Fibroblast of lung (primary cell): ENCODE data around the gene DNHD1. TPM values are rescaled to one million over a fixed set of nuclear protein-coding genes. Genes with fewer than 3 reads are reported as not detected.

Experiments
- DNase-seq, 2 donors: peaks; one replicate each; pipeline versions ENCODE4 v3.0.0 to v3.0.0-alpha.2; 2010; ENCODE audit warnings: low read depth in 2 of 2
- H2AFZ ChIP-seq: 2 replicates; pipeline ENCODE4 v1.5.1; 2012; ENCODE audit warnings: low read length, control low read depth, inconsistent platforms
- H3K27ac ChIP-seq: 2 replicates; pipeline ENCODE4 v1.5.1; 2011; ENCODE audit warnings: low read length, control low read depth; ENCODE audit not compliant: insufficient read depth
- H3K27me3 ChIP-seq: 2 replicates; pipeline ENCODE4 v1.5.1; 2011; ENCODE audit warnings: mild to moderate bottlenecking, low read length; ENCODE audit not compliant: control insufficient read depth, insufficient read depth
- H3K36me3 ChIP-seq: 2 replicates; pipeline ENCODE4 v1.5.1; 2011; ENCODE audit warnings: low read length; ENCODE audit not compliant: control insufficient read depth, insufficient read depth
- H3K4me1 ChIP-seq: 2 replicates; pipeline ENCODE4 v1.5.1; 2011; ENCODE audit warnings: low read length; ENCODE audit not compliant: control insufficient read depth, insufficient read depth; ENCODE audit errors: extremely low read depth
- H3K4me2 ChIP-seq: 2 replicates; pipeline ENCODE4 v1.5.1; 2011; ENCODE audit warnings: low read length, control low read depth; ENCODE audit not compliant: insufficient read depth; ENCODE audit errors: extremely low read depth
- H3K4me3 ChIP-seq, 4 experiments: fragments of 200-600 bp in 1 of 4; sonication (generic) in 1 of 4; replicated peaks in 1 of 4; 2 replicates each; pipeline ENCODE4 v1.5.1; 2011 to 2016; ENCODE audit warnings: low read length in 4 of 4, low read depth in 3 of 4, mild to moderate bottlenecking in 3 of 4, control low read depth in 2 of 4, inconsistent platforms in 1 of 4, mixed read lengths in 1 of 4; ENCODE audit not compliant: insufficient read depth in 1 of 4; ENCODE audit errors: control extremely low read depth in 1 of 4
- H3K79me2 ChIP-seq: 2 replicates; pipeline ENCODE4 v1.5.1; 2012; ENCODE audit warnings: mild to moderate bottlenecking, low read length, inconsistent platforms; ENCODE audit not compliant: control insufficient read depth, insufficient read depth
- H3K9ac ChIP-seq: 2 replicates; pipeline ENCODE4 v1.5.1; 2011; ENCODE audit warnings: mild to moderate bottlenecking, low read length, control low read depth; ENCODE audit not compliant: insufficient read depth
- H3K9me3 ChIP-seq: 2 replicates; pipeline ENCODE4 v1.5.1; 2012; ENCODE audit warnings: low read depth, low read length; ENCODE audit not compliant: control insufficient read depth, insufficient read depth
- H4K20me1 ChIP-seq: 2 replicates; pipeline ENCODE4 v1.5.1; 2011; ENCODE audit warnings: low read length; ENCODE audit not compliant: control insufficient read depth, insufficient read depth; ENCODE audit errors: extremely low read depth
- CTCF ChIP-seq, 2 donors: IDR thresholded peaks in 1 of 2; conservative IDR thresholded peaks in 1 of 2; 1 replicate in 1 of 2; 2 replicates in 1 of 2; pipeline ENCODE4 v1.5.1; 2011 to 2012; ENCODE audit warnings: low read length in 2 of 2, control low read depth in 1 of 2, inconsistent platforms in 1 of 2, low read depth in 1 of 2, mild to moderate bottlenecking in 1 of 2
- EZH2 ChIP-seq: IDR thresholded peaks from 2 replicates; pipeline ENCODE4 v1.5.1; 2012; ENCODE audit warnings: low read length, control low read depth, mild to moderate bottlenecking; ENCODE audit errors: missing control alignments
- polyA plus RNA-seq, 2 donors: library from polyadenylated mRNA; depleted of rRNA in 1 of 2; stranded (reverse) in 1 of 2; unstranded in 1 of 2; fragments of >200 nt; gene quantifications; 2 replicates each; pipeline ENCODE4 v1.2.1, GENCODE V29; 2011 to 2012; ENCODE audit warnings: missing spikeins in 1 of 2
- total RNA-seq: library from RNA; depleted of rRNA; stranded (reverse); fragments of >200 nt; gene quantifications from 2 replicates; pipeline ENCODE4 v1.2.1, GENCODE V29; 2014

Gene DNHD1
- total and polyA plus RNA-seq, 2 donors (not counting 1 experiment from before 2014, with no cell fraction given): 2.2 to 14.7 TPM

DNA sequence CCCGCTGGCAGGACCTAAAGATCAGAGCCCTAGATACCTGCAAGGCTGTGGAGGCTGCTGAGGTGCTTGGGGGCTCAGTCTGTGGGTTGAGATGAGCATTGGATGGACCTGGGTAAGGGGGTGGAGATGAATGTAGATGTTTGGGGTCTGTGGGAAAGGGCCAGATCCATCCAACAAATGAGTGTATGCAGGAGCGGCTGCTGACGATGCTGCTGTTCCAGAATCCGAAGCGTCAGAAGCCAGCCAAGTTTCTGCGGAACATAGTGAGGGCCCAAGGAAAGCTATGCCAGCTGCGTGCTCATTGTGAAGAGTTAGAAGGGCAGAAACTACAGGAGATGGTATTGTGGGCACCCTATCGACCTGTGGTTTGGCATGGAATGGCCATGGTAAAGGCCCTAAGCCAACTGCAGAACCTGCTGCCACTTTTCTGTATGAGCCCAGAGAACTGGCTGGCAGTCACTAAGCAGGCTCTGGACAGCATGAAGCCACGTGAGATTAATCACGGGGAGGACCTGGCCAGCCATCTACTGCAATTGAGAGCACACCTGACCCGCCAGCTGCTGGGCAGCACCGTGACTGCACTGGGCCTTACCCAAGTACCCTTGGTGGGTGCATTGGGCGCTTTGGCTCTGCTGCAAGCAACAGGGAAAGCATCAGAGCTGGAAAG, 69.8 kb downstream of the DNHD1 start:
- no peaks in the 10 kb centered on the region for H3K36me3 ChIP-seq
- H3K79me2 ChIP-seq: no peaks in the 10 kb centered on the region
- H4K20me1 ChIP-seq: no peaks in the 10 kb centered on the region
- H3K27me3 ChIP-seq: no peaks in the 10 kb centered on the region
- no peak for DNase-seq
- H3K9me3 ChIP-seq: no peaks in the 10 kb centered on the region
- no peak overlapping the region for H3K4me3 ChIP-seq
- no peak overlapping the region for H3K27ac ChIP-seq
- no peak overlapping the region for H2AFZ ChIP-seq
- TF ChIP-seq EZH2: no peak
- no peak for TF ChIP-seq CTCF (conservative IDR thresholded peaks at IDR 0.05 in 1 of 2, IDR thresholded peaks at IDR 0.05 in 1 of 2; ENCODE audit: low read depth in 1 of 2, low read length in 2 of 2)
- H3K4me1 ChIP-seq: peaks cover 4% of the 10 kb centered on the region
- no peak overlapping the region for H3K4me2 ChIP-seq
- H3K9ac ChIP-seq: no peak overlapping the region

DNA sequence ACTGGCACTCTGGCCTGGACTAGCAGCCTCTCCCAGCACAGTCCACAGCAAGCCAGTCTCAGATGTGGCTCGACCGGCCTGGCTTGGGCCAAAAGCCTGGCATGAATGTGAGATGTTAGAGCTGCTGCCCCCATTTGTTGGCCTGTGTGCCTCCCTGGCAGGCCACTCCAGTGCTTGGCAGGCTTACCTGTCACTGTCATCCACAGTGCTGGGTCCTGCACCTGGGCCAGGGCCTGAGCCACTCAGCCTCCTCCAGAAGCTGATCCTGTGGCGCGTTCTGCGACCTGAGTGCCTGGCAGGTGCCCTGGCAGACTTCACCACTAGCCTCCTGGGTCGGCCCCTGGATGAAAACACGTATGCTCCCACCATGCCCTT, 70.3 kb downstream of the DNHD1 start:
- H3K4me3 ChIP-seq: no peak overlapping the region
- H3K9ac ChIP-seq: no peak overlapping the region
- no peak for DNase-seq
- H3K9me3 ChIP-seq: no peaks in the 10 kb centered on the region
- no peaks in the 10 kb centered on the region for H3K36me3 ChIP-seq
- H3K27me3 ChIP-seq: no peaks in the 10 kb centered on the region
- H4K20me1 ChIP-seq: no peaks in the 10 kb centered on the region
- no peak overlapping the region for H3K27ac ChIP-seq
- no peaks in the 10 kb centered on the region for H3K79me2 ChIP-seq
- H2AFZ ChIP-seq: no peak overlapping the region
- TF ChIP-seq EZH2 (no peak), CTCF (conservative IDR thresholded peaks at IDR 0.05 in 1 of 2, IDR thresholded peaks at IDR 0.05 in 1 of 2; ENCODE audit: low read depth in 1 of 2, low read length in 2 of 2) (no peak)
- H3K4me2 ChIP-seq: no peak overlapping the region
- H3K4me1 ChIP-seq: peaks cover 7% of the 10 kb centered on the region

DNA sequence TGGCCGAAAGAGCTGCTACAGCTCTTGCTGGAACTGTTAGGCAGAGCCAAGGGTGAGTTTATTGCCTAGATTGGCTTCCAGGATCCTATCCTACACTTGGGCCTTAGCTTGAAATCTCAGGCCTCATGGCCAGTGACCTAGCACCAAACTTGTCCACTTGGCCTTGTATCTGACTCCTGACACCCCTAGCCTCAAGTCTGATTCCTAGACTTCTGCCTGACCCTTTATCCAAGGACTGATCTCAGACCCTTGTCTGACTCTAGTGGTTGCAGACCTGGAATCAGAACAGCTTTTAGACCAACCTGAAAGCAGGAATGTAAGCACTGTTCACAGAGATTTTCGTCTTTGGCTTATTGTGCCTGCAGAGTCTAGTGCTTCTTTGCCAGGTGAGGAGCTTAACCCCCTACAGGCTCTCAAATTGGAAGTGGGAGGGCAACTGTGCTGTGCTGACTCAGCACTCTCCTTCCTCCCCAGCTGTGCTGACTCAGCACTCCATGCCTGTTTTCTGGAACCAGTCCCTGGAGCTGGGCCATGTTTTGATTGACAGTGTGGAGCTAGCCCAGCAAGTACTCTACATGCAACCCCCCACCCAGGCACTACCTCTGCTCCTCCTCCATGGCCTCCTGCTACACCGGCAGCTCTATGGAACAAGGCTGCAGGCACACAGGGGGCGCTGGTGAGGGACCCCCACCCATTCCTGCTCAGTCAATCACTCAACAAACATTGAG, 71.3 kb downstream of the DNHD1 start:
- no peaks in the 10 kb centered on the region for H3K27me3 ChIP-seq
- no peak overlapping the region for H3K4me3 ChIP-seq
- no peak for TF ChIP-seq EZH2
- H3K79me2 ChIP-seq: no peaks in the 10 kb centered on the region
- H3K9ac ChIP-seq: no peak overlapping the region
- no peak overlapping the region for H2AFZ ChIP-seq
- H3K4me1 ChIP-seq: peaks cover 7% of the 10 kb centered on the region
- DNase-seq: peak; percentile 72 to 79
- H3K4me2 ChIP-seq: no peak overlapping the region
- no peak overlapping the region for H3K27ac ChIP-seq
- no peaks in the 10 kb centered on the region for H3K36me3 ChIP-seq
- no peaks in the 10 kb centered on the region for H3K9me3 ChIP-seq
- no peaks in the 10 kb centered on the region for H4K20me1 ChIP-seq
